Activated effector memory CD4-positive, alpha-beta T cell treated with Interleukin-2 at 50 U/mL for 16 hours (primary cell): ENCODE data around the gene HSD3B2.
"Not testable (repeated sequence)": the region's sequence is repeated elsewhere in the genome, so short reads cannot be mapped to it uniquely, and the experiment has no call there.

Source experiments
- DNase-seq: peaks from one replicate; pipeline ENCODE4 v3.0.0-alpha.2; 2020

Gene HSD3B2

DNA sequence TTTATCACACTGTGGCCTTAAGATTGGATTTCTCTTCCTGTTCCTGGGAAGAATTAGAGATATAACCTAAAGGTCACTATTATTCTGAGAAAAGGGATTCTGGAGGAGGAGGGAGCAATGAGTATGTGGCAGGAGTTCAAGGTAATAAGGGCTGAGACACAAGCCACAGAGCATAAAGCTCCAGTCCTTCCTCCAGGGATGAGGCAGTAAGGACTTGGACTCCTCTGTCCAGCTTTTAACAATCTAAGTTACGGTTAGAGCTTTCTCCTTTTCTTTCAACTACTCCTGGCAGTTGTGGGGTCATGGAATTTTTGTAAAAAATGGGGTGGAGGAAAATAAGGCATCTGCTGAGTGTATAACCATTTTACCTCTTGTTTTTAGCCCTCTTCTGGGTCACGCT is at the start of gene HSD3B2:
HSD3B2 (plus strand) TSS at position 201 of the 400 bp plus-strand sequence. CDS start 270 bp downstream, outside the sequence.
- DNase-seq = no peak

DNA sequence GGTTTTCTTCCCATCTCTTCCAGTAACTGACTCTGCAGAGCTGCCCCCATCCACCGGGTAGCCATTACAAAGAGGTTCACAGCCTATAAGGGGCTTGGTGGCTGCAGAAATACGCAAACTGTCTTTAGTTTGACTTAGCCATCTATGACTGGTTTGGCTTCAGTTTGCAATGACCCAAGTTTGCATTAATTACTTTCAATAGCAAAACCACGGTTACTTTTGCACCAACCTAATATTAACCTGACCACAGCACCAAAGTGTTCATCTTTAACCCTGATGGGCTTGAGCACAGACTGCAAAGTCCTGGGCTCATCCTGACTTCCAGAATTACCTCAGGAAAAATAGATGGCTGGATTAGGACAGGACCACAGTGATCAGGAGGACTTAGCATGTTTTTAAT is 48.5 kb upstream of the HSD3B2 start:
- no peak for DNase-seq

DNA sequence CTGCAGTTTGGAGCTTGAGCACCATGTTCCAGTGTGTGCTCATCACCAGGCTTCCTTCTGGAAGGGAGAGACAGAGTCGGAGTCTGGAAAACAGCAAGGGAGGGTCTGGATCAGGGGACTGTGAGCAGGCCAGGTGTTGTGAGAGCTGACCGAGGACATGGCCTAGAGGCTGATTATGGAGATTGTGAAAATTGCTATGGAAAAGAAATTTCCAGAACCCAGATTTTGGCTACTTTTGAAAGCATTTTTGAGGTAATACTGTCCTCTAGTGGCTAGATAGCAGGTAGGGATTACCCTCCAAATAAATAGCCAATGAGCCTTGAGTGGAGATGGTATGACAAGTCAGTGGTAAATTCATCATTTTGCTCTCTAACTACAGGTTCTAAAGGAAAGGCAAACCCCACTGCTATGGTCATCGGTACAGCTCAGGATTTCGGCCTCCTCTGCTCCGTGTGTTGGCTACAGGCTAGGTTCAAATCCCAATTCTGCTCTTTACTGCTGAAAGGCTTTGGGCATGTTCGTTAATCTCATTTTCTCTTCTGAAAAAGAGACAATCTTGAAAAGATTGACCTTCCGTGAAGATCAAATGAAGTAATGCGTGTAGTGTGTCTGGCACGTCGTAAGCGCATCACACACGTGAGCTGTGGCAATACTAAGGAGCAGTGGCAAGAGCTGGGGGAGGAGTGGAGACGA is 47.4 kb upstream of the HSD3B2 start:
- DNase-seq = no peak

DNA sequence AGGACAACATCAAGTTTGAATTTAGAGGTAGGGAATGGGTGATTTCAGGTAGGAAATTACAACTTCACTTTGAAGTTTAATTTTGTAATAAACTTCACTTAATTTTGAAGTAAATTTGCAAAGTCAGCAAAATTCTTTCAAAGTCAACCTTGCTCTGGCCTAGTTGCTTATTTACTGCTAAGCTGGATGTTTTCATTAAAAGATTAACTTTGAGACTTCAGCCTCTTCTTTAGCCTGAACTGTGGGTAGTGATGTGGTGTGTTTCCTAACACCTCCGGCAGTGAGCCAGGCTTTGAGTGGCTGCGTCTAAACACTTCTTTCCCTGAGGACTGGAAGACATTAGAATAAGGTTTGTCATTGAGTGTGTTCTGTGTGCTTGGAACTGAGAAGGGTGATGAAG is 46.4 kb upstream of the HSD3B2 start, which contains the start of gene HAO2:
HAO2 (plus strand) TSS at position 232 of the 400 bp plus-strand sequence. CDS start 12,301 bp downstream, outside the sequence.
- no peak for DNase-seq

DNA sequence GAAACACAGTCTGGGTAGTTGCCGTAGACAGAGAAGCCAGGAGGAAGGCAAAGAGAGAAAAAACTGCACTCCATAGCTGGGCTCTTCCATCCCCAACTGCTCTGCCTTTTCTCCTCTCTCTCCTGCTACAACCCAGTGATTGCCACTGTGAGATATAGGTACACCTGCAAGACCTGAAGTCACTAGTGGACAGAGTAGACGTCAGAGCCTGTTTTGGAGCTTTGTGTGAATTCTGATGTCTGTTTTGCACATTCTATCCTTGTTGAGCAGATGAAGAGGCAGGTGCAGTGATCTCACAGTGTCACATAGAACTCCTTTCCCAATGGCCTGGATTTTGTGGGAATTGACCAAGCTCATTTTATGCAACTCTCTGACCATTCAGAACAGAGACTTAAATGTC is 44.2 kb upstream of the HSD3B2 start:
- no peak for DNase-seq

DNA sequence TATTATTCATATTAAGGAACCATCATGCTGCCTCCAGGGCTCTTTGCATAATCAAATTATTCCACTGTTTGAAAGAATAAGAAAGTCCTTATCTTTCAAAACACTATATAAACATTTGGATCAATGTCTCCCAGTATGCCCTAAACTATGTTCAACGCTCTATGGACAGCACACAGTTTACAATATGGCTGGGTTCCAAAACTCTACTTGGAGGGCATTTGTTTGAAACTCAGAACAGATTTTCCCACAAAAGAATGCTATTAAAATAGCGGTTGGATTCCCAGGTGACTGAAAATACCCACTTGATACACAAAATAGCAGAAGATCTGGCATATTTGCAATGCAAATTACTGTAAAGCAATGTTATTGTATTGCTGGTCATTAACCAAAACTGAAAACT is 43.1 kb upstream of the HSD3B2 start:
- DNase-seq = no peak

DNA sequence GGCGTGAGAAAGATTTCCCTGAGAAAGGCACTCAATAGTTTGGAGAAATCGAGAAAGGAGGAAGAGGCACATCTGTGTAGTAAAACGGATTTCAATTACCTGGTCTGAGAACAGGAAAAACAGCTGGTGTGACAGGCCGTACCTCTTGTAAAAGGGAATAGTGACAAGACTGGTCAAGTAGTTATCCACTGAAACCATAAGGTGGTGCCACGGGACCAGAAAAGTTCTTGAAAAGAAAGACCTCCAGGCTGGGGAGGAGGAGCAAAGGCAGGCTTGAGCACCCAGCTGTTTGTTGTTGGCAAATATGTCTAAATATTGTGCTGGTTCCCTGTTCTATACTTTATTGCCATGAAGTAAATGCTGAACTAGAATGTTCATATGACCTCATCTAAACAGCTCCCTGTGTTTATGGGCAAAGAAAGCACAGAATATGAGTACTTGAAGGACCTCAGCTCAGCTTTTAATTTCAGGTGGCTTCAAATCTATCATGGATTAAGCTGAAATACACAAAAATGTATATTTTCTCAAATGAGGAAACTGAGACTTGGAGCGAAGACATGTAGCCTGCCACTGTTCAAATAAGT is 42.4 kb upstream of the HSD3B2 start:
- no peak for DNase-seq

DNA sequence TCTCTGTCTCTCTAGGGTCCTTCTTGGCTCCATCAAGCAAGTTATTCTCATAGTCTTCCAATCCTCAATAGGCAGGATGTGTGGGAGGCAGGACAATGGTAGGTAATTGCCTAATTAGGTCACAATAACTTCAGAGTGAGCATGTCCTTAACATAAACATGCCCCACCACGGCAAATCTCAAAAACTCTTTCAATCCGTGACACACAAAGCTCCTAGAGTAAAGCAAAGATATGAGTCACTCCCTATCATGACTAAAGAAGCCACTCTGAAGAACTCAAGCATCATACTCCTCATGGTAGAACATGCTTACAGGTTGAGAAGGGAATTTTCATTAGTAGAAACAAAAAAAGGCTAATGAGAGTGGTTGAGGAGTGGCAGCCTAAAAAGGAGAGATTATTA is 41.5 kb upstream of the HSD3B2 start:
- DNase-seq = no peak

DNA sequence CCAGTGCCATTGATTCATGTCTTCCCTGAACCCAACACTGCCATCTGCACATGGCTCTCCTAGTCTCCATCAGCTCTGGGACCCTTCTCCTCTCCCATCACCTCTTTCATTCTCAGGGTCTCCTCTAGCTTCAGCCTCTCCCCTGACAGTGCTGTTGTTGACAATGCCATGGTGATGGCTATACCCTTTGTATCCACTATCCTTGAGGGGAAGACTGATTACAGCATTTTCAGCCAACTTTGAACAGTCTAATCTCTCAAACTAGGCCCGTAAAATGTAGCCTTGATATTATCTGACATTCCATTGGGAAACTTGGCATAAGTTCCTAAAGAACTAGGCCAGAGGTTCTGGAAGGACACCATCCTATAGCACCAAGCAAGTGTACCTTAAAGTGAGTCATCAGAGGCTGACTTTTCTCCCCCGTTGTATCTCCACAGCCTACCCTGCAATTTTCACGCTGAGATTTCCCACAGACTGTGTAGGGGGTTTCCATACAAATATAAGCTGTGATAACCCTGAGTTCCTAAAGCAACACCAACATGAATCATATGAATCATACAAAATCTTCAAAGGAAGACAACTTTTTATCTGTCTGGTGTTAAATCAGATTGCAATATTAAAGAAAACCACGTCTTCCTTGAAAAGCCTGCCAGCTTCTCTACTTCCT is 40.6 kb upstream of the HSD3B2 start:
- no peak for DNase-seq

DNA sequence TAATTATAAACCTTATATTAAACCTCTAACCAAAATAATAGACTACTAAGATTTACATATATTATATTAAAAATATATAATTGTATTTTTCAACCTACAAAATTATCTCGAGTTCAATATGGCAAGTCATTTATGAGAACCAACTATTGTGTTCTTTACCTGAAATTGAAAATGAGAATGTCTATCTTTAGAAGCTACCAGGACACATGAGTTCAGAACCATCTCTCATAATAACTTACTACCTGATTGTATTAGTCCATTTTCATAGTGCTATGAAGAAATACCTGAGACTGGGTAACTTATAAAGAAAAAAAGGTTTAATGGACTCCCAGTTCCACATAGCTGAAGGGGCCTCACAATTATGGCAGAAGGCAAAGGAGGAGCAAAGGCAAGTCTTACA is 39.6 kb upstream of the HSD3B2 start:
- DNase-seq = no peak

DNA sequence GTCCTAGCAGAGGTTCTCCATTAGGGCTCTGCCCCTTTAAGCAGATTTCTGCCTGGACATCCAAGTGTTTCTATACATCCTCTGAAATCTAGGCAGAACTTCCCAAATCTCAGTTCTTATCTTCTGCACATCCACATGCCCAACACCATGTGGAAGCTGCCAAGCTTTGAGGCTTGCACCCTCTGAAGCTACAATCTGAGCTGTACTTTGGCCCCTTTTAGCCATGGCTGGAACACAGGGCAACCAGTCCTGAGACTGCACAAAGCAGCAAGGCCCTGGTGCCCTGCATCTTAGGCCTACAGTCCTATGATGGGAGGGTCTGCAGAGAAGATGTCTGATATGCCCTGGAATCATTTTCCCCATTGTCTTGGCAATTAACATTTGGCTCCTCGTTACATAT is 38.4 kb upstream of the HSD3B2 start:
- no peak for DNase-seq

DNA sequence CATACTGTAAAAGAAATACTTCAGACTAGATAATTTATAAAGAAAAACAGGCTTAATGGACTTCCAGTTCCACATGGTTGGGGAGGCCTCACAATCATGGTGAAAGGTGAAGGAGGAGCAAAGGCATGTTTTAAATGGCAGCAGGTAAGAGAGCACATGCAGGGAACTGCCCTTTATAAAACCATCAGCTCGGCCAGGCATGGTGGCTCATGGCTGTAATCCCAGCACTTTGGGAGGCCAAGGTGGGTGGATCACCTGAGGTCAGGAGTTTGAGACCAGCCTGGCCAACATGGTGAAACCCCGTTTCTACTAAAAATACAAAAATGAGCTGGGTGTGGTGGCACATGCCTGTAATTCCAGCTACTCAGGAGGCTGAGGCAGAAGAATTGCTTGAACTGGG is 37.4 kb upstream of the HSD3B2 start:
- DNase-seq = not testable (repeated sequence)

DNA sequence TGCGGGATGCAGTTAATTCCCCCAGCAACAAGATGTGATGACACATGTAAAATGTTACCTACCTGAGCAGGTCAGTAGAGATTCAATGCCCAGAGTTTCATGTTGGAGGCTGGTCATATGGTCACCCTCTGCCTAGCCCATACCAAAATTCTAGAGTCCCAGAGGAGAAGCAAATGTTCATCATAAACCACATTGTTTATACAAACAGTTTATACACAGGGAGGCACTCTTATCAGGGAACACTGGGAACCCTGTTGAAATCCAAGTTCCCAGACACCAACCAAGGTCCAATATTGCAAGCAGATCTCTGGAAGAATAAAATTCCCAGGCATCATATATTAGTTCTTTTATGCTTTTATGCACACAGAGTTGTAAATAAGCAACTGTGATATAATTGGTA is 35.8 kb upstream of the HSD3B2 start:
- no peak for DNase-seq

DNA sequence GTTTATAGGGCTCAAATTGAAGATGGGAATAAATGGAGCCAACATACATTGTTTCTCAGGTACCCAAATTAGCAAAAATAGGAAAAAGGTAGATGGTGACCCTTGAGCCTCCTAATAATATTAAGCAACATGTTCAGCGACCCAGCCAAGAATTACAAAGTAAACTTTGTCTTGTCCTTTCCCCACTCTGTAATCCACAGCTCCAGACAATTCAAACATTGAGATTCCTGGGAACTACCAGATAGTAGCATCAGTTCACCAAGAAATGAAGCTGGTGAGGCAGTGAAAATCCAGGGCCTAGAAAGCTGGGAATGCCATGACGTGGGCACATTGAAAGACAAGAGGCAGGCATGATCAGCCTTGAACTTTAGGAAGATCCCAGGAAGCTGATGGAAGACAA is 34.6 kb upstream of the HSD3B2 start:
- no peak for DNase-seq

DNA sequence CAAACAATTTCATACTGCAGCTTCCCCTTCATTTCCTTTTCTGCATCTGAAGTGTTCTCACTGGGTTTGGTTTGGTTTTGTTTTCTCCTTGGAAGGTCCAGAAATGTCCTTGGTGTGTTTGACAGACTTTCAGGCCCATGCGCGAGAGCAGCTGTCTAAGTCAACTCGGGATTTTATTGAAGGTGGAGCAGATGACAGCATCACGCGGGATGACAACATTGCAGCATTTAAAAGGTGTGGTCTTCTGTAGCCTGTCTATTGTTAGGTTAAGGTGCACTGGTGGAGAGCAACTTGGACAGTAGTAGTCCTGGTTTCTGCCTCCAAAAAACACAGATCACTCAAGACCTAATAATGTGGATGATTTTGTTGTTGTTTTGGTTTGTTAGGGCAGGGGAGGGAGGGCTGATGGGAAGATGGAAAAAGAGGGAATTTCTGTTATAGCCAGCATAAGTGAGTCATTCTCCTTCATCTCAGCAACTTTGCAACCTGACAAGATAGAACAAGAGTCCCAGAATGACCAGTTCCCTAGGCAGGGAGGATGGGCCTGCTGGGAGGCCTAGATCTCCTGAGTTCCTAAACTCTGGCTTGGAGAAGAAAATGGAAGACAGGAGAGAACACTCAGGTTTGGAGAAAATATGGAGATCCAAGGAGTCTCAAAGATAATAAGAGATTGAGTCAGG is 33.8 kb upstream of the HSD3B2 start:
- no peak for DNase-seq

DNA sequence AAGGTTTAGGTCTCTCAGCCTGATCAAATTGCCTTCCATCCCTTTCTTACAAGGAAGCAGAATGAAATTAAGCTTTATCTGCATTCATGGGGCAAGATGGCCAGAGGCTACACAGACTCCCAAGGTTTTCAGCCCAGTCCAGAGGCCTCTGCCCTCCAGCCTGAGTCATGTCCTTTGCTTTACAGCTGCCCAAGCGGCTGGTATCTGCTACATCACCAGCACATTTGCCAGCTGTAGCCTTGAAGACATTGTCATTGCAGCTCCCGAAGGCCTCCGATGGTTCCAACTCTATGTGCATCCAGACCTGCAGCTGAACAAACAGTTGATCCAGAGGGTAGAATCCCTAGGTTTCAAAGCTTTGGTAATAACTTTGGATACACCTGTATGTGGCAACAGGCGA is 30.4 kb upstream of the HSD3B2 start:
- no peak for DNase-seq

DNA sequence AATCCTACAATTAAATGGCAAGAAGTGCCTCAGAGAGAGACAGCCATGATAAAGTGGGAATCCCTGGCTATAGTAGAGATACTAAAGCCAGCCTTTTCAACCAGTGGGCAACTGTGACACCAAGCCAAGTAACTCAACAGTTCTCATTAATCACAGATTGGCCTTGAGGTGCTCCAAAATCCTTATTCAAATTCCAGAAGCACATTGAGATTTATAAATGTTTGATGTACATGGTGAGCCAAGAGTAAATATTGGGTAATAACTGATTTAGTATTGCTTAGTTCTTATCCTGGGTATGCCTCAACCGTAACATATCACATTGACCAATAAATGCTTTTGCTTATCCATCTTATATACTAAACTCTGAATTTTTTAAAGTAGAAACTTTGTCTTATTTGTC is 29.3 kb upstream of the HSD3B2 start:
- DNase-seq = no peak

DNA sequence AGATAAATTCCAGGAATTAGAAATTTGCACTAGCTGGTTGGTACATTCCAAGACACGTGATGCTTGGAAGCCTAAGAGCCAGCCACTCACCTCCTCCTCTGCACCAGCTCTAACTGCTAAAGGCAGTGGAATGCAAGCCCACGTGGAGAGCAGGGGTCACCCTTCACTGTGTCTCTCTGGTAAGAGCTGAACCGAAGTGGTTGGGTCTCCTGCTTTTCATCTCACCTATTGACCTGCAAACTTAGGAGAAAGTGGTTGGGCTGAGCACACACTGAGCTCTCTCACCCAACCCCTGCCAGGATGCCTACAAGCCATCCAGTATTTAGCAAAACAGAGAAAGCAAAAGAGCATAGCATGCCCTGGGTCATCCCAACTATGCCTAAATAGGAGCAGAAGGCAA is 27.1 kb upstream of the HSD3B2 start:
- no peak for DNase-seq

DNA sequence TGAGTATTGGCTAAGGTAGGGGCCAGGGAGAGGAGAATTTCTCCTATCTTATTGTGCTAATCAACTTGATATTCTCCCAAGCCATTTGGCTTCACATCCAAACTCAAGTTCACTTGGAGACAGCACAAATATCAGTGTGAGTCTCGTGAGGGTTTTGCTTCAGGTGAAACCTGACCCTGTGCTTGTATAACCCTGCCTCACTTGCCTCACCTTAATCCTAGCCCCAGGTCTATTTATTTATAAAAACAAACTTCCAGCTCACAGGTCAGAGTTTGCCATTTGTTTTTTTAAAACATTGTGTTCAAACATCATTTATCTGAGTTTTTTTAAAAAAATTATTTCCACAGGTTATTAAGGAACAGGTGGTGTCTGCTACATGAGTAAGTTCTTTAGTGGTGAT is 26.5 kb upstream of the HSD3B2 start:
- DNase-seq = no peak

DNA sequence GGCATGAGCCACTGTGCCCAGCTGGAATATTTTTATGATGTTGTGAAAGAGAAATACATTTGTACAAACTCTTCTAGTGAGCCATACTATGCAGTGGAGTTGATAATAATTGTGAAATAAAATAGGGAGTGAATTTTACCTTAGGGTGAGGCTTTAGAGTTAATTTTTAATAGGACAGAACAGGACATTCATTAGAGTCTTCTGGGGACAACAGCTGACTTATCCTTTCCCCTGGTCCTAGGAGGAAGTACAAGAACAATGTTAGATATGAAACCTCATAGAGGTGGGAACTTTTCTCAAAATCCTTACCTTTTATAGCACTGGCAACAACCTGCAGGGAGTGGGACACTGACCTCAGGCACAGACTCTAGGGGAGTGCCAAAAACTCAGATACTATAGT is 24.4 kb upstream of the HSD3B2 start:
- no peak for DNase-seq

DNA sequence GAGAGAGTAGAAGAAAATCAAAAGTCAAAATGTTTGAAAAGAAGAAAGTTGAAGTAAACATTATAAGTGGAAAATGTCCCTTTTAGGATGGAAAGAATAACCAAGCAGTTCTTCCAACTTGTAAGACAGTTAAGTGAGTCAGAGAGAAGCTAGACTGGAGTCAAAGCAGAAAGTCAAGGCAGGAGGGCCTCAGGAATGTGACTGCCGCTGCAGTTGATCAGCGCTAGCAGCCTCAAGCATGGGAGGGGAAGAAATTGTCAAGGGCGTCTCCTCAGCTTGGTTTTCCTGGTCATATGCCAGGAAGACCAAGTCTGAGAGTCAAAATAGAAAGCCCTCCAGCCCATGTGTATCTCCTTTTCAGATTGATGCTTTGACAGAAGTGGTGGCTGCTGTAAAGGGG is 23.2 kb upstream of the HSD3B2 start:
- DNase-seq = no peak

DNA sequence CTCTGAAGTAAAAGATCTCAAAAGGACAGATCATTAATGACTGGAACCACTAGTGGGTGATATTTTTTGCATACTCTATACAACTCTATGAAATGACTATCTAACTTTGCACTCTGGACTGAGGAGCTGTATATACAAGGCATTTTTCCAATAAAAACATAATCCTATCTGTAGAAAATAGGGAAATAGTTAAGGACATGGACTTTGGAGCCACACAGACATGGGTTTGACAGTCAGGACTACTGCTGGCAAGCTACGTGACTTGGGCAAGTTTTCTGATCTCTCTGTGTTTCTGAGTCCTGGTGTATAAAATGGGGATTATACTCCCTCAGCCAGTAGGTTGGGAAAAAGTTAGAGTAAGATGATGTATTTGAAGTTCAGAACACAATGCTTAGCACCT is 20.9 kb upstream of the HSD3B2 start:
- DNase-seq = no peak

DNA sequence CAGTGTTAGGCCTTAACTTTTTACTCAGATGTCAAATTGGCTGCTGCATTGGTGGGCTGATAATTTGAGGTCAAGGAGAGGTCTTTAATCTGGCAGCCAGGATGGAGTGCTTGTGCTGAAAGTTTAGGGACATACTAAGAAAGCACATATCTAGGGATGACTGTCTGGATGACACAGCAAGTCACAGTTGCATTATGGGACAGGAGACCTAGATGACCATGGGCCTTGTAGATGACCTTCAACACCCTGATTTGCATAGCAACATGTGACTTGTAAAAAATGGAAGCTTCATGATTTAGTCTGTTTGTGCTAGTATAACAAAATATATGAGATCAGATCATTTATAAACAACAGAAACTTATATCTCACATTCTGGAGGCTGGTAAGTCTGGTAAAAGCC is 18.0 kb upstream of the HSD3B2 start:
- no peak for DNase-seq

DNA sequence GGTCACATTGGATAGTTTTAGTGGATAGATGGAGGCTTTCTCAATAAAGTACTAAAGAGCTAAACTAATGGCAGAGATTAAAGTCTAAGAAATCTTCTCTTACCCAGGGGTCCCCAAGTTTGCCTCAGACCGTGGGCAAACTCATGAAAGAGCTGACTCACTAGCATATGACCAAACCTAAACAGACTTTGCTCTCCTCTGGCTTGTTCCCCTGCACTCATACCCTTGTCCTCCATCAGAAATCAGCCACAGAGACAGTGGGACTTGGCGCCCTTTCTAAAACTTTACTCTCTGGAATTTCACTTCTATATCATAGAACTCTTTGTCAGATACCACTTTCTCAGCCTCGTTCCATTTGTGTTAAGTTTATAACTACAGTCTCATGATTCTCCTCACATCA is 17.0 kb upstream of the HSD3B2 start:
- no peak for DNase-seq
